Stimulated activated CD8-positive, alpha-beta memory T cell treated with anti-CD3 and anti-CD28 coated beads, Interleukin-4, amount 100 ng/mL, for 1 hour (primary cell): ENCODE measurements around the gene SHROOM1.
"Not testable (repeated sequence)": the region's sequence is repeated elsewhere in the genome, so short reads cannot be mapped to it uniquely, and the experiment has no call there.

ENCODE experiments used
- DNase-seq, 2 donors: peaks; one replicate each; pipeline ENCODE4 v3.0.0-alpha.2; 2020; ENCODE audit warnings: low read depth in 2 of 2, low spot score in 1 of 2

SHROOM1 gene

DNA sequence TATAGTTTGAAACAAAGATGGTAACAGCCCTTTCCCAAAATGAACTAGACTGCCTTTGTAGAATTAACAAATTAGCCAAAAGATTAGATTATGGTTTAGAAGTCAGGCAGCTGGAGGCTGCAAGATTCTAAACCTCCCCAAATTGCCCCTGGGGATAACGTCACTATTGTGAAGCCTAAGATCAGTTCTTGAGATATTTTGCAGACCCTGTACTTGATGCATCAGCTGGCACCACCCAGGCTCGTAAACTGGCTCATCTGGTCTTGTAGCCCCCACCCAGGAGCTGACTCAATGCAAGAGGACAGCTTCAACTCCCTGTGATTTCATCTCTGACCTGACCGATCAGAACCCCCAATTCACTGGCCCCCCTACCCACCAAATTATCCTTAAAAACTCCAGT lies 21.6 kb downstream of the SHROOM1 start:
- DNase-seq: no peak

DNA sequence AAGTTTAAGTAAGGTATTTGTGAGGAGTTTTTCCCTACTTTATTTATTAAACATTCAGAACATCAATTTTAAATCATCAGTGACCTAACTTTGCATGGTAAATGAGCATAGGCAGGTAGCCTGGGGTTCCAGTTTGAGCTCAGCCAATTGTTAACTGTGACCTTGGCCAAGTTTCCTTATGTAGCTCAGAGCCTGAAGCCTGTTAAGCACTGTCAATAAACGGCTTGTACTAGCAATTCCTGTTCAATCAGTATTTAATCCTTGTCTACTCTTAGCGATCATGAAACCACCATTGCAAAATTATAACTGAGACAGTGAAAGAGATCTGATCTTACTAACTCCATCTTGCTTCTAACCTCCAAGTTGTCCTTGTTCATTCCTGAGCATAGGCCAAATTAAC lies 22.0 kb downstream of the SHROOM1 start:
- DNase-seq: no peak

GRCh38 chr5:132807163-132807838 lies 23.1 kb downstream of the SHROOM1 start:
- no peak for DNase-seq

DNA sequence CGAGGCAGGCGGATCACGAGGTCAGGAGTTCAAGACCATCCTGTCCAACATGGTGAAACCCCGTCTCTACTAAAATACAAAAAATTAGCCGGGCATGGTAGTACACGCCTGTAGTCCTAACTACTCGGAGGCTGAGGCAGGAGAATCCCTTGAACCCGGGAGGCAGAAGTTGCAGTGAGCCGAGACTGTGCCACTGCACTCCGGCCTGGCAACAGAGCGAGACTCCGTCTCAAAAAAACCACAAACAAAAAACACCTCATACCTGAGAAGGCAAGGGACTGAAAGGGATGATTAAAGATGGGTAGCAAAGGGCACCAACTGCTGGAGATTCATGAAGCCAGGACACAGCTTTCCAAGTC lies 23.7 kb downstream of the SHROOM1 start:
- DNase-seq: not testable (repeated sequence)

DNA sequence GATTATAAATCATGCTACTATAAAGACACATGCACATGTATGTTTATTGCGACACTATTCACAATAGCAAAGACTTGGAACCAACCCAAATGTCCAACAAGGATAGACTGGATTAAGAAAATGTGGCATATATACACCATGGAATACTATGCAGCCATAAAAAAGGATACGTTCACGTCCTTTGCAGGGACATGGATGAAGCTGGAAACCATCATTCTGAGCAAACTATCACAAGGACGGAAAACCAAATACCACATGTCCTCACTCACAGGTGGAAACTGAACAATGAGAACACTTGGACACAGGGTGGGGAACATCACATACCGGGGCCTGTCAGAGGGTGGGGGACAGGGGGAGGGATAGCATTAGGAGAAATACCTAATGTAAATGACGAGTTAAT lies 24.6 kb downstream of the SHROOM1 start:
- not testable (repeated sequence) for DNase-seq

- not testable (repeated sequence) for DNase-seq
These were observed 26.2 kb downstream of the SHROOM1 start for GRCh38 chr5:132804219-132804618.

DNA sequence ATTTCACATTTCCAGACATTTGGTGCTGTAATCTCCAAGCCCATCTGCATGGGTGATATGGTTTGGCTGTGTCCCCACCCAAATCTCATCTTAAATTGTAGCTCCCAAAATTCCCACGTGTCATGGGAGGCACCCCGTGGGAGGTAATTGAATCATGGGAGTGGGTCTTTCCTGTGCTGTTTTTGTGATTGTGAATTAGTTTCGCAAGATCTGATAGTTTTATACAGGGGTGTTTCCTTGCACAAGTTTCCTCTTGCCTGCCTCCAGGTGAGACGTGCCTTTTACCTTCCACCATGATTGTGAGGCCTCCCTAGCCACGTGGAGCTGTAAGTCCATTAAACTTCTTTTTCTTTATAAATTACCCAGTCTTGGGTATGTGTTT lies 27.8 kb downstream of the SHROOM1 start:
- not testable (repeated sequence) for DNase-seq

GRCh38 chr5:132802044-132802684 lies 28.3 kb downstream of the SHROOM1 start:
- DNase-seq: no peak

DNA sequence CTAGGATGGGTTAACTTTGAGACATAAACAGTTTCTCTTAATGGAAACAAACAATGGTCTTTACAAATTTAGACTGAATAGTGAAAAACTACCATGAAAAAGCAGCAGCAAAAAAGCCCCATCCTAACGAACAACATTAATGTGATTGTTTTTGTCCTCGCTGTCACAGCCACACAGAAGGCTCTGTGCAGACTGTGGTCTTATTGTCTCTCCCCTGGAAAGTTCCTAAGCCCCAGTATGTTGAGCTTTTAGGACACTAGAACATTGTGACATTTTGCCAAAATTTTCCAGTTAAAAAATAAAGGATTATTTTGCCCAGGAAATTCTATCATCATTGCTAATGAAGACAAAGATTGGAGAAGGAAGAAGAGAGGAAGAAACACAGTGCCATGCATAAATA lies 29.9 kb downstream of the SHROOM1 start:
- DNase-seq: no peak

GRCh38 chr5:132799392-132799791 lies 31.1 kb downstream of the SHROOM1 start:
- no peak for DNase-seq

DNA sequence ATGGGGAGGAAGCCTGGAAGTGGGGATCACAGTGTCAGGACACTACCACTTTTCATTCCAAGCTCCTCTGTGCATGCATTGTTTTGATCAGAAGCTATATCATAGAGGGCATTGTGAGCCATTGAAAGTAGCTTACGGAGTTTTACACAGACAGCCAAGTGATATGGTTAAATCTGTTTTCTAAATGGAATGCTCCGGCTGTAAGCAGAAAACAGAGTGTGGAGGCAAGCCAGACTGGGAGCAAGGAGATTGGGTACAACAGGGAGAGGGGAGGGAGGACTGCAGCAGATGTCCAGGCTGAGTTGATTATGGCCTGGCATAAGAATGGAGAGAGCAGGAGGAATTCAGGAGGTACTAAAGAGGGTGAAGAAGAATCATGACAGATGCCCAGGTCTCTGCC lies 32.8 kb downstream of the SHROOM1 start:
- no peak for DNase-seq

DNA sequence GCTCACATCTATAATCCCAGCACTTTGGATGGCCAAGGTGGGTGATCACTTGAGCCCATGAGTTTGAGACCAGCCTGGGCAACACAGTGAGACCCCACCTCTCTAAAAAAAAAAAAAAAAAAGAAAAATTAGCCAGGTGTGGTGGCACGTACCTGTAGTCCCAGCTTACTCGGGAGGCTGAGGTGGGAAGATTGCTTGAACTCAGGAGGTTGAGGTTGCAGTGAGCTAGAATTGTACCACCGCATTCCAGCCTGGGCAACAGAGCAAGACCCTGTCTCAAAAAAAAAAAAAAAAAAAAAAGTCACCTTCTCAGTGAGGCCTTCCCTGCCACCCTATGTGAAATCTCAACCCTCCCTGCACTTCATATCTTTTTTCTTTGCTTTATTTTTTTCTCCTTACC lies 39.4 kb downstream of the SHROOM1 start:
- DNase-seq: no peak

DNA sequence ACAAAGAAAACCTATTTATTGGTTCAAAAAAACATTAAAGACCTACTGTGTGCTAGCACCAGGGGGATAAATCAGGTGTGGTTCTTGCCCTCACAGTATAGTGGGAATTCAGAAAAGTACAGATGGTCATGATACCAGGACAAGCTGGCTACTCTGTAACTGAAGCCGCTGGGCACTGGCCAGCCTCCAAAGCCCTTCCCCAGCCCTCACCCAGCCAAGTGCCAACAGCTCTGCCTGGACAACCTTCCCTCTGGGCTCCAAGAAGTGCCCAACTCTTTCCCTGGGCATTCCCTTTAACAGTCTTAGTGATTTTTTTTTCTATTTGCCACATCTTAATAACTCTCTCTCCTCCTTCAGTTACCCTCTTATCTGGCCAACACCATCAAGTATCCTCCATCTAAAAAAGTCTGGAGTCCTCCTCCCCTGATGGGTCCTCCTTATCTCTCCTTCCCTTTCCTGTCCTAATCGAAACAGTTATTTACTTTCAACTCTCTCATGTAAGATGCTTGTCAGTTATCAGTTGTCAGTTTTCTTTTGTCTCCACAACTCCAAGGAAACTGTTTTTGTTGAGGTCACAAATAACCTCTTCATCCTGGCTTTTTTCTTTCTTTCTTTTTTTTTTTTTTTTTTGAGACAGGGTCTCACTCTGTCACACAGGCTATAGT lies 40.1 kb downstream of the SHROOM1 start:
- no peak for DNase-seq

DNA sequence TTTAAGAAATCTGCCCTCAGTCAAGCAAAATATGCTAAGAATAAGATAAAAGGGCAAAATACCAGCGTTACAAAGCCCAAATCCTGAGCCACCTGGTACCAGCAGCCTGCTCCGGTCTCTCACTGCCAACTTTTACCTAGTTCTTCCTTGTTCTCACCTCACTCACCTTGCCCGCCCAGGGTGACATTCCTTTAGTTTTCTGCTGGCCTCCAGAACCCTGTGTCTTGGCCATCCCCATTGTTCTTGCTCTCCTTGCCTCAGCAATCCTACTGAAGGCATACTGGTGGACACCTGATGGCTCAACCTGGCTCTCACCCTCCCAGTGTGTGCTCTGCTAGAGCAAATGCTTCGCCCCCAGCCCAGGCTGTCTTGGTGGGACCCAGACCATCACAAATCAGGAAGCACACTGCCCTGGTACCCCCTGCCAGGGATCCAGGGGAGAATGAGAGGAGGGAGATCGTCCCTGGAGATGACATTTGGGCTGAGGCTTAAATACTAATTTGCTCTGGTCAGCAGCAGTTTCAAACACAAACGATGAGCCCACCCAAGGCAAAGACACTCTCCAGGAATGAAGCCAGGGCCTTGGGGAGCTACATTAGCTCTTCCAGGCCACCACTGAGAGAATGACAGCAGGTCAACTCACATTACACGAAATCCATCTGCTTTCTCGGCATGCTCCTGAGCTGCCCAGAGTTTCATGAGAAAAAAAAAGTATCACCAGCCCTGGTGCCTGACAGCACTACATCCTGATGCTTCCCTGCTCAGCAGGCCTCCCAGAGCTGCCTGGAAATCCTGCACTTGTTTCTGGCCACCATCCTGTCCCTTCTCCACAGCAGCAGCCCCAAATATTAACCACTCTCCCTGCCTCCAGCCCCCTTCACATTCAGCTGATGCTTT lies 41.2 kb downstream of the SHROOM1 start:
- no peak for DNase-seq

DNA sequence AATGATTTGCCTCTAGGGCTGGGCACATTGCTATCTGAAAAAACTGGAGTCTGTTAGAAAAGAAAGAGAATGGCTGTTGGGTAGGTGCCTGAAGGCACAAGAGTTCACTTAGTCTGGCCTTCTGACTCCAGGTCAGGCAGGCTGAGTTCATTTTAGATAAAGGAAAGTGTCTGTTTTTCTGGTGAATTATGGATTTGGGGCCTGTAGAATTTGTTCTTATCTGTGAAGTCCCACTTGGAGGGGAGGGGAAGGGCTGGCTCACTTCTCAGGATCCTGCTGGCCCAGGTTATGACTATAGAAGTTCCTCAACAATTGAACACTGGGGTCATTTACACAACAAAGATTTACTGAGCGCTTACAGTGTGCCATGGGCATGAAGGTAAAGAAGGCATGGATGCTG lies 41.9 kb downstream of the SHROOM1 start:
- no peak for DNase-seq

DNA sequence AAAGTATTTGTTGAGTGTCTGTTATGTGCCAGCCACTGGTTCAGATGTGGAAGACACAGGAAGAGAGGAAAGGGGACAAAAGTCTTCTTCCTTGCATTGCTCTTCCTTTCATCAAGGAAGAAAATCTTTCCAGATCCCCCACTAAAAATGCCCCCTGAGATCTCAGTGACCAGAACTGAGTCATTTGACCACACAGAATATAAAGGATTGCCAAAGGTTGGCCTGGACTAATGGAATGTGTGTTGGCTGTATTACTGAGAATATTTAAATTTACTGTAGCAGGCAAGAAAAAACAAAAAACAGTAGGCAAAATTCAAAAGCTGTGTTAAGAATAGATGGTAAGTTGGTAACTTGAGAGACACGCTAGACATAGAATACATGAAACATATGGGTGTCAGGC lies 43.4 kb downstream of the SHROOM1 start:
- DNase-seq: no peak

DNA sequence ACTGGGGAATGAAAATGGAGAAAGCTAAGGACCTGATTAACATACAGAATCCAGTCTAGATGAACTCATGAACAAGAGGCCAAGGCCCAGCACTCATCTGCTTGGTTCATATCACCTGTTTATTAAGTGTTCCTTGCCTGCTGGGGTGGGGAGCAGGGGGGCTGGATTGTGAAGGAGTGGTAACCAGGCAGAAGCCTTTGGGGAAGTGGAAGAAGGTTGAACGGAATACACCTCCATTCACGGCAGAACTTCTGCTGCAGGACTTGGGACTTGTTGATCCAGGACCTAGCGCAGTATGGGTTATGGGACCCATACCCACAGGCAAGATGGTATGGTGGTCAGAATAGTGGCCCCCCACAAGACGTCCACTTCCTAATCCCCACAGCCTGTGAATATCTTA lies 44.6 kb downstream of the SHROOM1 start:
- DNase-seq: no peak

- DNase-seq: no peak
These were observed 45.1 kb downstream of the SHROOM1 start for GRCh38 chr5:132785365-132785764.

DNA sequence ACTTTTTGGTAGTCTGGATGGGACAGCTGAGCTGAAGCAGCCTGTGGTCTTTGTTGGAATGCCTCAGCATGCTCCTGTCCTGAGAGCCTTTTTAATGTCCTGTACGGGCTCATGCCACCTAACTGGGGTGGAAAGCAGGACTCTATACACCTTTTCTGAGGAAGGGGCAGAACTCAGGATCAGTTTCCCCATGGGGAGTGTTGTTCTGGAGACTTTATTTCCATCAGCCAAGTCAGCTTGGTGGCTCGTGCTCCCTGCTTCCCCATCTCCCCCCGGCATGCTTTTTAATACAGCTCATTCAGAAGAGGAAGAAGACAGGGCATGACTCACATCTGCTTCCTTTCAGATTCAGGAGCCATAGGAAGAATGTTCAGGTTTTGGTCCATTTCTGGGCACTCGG lies 48.3 kb downstream of the SHROOM1 start:
- no peak for DNase-seq

DNA sequence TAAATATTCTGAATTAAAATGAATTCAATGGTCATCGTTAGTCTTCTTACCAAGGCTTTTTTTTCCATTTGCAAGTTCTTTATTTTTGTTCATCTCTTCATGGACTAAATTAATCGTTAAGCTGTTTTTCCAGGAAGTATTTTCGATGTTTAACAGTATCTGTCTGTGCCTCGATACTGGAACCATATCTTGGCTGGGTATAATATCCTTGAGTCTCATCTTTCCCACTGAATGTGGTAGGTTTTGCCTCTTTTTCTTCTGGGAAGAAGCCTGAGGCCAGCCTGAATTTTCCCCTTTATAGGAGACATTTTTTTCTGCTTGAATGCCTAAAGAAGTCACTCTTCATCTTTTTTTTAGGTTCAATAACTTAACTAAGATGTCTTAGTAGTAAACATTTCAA lies 49.4 kb downstream of the SHROOM1 start:
- no peak for DNase-seq

DNA sequence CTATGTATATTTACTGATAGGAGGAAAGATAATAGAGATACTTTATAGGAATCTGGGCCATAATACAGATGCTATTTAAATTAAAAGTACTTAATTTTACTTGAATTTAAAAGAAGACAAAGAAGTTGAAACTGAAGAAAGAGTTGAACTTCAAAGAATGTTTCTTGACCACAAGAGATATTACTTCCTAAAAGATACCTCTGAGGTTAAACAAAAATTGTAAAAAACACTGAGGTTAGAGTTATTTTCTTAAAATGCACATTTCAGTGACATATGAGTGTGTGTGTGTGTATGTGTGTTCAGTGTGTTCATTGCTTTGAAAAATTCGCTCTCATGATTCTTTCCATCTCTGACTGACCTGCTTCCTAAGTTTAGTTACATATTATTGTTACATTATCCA lies 49.9 kb downstream of the SHROOM1 start:
- DNase-seq: no peak

DNA sequence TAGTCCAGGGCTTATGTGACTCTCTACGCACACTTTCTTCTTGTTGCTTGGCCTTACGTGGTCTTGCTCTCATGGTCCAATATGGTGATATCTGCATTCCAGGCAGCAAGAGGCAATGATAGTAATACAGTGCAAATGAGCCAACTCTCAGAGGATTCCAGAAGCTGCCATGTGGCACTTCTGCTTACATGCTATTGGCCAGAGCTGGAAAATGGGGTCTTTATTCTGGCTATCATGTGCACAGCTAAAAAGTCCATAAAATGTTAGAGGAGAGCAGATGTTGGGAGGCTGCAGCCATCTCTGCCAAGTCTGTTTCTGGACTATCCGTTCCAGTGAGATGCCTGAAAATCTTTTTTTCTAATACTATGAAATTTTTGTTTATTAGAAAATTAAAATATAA lies 50.5 kb downstream of the SHROOM1 start:
- DNase-seq: no peak
